ENCODE measurements around the gene TAF9.
A peak's percentile ranks its signal among the peaks of the same experiment; 100 is the strongest.
"Not testable (repeated sequence)": the region's sequence is repeated elsewhere in the genome, so short reads cannot be mapped to it uniquely, and the experiment has no call there.

The TAF9 gene

DNA sequence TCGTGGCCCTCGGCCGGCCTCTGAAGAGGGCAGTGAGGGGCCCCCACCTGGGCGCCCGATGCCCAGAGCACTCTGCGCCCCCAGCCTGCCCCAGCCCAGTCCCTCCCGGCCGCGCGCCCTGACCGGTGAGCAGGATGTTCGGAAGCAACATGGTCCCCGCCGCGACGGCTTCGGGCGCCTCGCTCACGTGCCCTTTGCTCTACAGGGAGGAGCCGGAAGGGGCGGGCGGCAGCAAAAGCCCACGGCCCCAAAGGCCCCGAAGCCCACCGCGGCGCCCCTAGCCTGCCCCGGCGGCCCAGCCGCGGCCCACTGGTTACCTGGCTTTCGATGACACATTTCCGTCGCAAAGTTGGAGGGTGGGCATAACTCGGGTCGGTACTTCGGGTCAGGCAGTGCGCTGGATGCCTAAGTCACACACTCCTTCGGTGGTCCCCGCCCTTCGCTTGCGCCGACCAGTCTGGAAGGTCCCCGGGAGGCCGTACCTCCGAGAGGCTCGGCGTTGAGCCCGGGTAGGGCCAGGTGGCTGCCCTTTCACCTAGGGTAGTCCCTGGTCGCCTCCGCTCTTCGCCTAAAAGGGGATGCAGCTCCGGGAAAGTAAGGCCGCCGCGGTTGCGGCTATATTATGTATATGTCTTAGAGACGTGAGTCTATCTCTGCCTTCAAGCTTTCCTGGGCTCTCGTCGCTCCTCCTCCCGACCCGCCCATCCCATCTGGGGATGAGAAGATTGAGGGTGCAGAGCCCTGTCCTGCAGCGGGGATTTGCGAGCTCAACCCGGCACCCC is at the start of gene TAF9, which contains the start of the genes AK6 and RAD17:
TSS of gene TAF9 (minus strand) at position 181 of the 782 bp plus-strand sequence. CDS start 3,783 bp downstream, outside the sequence.
TSS of gene AK6 (minus strand) at position 181 of the 782 bp plus-strand sequence. CDS start at position 151, 30 bp downstream.
TSS of gene RAD17 (plus strand) at position 479 of the 782 bp plus-strand sequence. CDS start 2,391 bp downstream, outside the sequence.
- peak; percentile 87 for DNase-seq

DNA sequence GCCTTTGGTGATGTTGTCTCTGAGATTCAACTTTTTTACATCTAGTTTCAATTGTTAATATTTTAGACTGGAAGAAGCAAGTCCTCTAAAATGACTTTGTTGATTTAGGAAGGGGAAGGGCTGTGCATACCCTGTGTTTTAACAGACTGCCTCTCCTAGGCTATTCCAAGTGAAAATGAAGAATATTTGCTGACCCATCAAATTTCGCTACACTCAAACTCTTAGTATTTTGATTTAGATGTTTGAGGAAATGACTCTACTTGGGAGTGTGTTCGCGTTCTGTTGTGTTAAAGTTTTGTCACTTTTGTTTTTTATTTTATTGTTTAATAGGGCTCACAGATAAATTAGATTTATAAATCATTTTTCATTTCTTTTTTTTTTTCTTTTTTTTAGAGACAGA is 49.2 kb upstream of the TAF9 start:
- no peak for DNase-seq

DNA sequence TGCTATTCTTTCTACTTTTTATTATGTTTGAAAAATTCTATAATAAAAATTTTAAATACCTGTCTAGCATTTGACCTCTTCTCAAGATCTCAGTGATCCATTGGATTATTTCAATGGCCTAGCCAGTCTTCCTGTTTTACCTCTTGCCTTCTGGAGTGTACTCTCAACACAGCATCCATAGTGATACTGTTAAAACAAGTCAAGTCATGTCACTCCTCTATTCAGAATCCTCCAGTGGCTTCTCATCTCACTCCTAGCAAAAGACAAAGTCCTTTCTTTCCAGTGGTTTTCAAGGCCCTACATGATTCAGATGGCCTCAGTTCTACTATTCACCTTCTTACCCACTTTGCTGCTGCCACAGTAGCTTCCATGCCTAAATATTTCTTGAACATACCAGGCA is 47.4 kb upstream of the TAF9 start:
- no peak for DNase-seq

- no peak for DNase-seq
These were observed 46.9 kb upstream of the TAF9 start for GRCh38 chr5:69416180-69416579.

DNA sequence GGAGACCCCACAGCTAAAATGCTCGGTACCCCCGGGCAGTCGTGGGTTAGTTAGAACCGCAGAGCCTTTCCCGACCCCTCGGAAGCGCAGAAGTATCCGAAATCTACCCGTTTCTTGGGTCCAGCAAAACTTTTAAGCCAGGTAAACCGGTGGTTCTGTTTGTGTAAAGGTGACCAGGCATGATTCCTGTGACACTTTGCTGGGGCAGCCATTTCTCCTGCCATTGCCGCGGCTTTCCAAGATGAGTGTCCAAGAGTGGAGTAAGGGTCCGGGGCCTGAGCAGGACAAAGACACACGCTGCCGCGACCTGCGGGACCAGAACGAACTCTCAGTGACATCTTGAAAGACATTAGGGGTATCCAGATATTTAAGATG is 46.3 kb upstream of the TAF9 start:
- no peak for DNase-seq

DNA sequence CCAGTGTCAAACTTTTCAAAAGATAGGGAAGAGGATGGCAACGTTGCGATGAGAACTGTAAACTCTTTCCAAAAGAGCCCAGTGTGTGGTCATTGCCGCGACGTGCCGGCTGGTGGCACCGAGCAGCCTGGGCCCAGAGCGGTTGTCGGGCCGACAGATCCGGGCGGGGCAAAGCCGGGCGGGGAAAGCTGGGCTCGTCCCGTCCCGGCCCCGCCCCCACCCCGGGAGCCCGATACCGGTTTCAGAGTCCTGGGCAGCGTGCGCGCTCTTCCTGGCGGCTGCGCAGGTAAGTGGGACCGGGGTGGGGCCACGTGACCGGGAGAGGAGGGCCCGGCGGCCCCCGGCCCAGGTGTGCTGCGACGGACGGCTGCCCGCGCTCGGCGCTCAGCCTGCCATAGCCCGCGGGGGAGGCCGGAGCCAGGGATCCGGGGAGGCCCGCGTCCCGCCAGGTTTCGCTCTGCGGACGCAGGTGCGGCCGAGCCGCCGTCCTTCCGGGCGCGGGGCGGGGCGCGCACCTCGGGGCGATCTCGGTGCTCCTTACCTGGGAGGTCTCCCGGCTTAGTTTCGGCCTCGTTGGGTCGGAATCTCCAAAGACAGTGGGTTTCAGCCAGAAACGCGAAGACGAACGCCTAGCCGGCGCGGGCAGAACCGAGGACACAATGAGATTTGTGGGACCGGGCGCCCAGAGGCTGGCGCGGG is 45.7 kb upstream of the TAF9 start, which contains the start of gene MARVELD2:
TSS of gene MARVELD2 (plus strand) at position 232 of the 699 bp plus-strand sequence. CDS start 4,270 bp downstream, outside the sequence.
- DNase-seq, result peak; percentile 68

GRCh38 chr5:69404659-69405330 is 35.5 kb upstream of the TAF9 start:
- no peak for DNase-seq

GRCh38 chr5:69378376-69378775 is 9.1 kb upstream of the TAF9 start:
- no peak for DNase-seq

DNA sequence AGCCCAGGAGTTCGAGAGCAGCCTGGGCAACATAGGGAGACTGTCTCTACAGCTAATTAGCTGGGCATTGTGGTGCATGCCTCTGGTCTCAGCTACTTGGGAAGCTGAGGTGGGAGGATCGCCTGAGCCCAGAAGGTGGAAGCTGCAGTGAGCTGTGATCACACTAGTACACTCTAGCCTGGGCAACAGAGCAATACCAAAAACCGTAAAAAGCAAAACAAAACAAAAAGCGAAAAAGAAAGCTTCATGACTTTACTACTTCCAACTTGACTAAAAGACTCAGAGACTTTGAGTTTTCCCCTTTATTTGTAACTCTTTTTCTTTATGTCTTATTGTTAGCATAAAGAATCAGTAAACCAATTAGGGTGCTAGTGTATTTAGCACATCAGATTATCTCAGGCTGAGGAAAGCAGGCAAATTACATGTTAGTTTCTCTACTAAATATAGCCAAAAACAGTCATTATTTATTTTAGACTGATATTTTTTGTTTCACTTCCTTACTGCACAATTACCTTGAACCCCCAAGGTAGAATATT is 5.7 kb upstream of the TAF9 start:
- no peak for DNase-seq

DNA sequence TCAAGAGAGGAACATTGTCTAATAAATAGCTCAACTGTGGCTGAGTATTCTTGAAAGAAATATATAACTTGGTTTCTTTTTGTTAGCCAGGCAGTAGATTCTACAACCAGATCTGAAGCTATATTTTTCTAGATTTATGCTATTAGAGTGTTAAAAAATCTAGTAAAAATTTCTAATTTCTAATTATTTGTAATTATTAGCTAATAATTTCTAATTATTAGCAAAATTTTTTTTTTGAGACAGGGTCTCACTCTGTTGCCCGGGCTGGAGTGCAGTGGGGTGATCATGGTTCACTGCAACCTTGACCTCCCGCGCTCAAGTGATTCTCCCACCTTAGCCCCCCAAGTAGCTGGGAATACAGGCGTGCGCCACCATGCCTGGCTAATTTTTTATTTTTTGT is 3.1 kb upstream of the TAF9 start:
- DNase-seq, result no peak

- DNase-seq, result not testable (repeated sequence)
These were observed 1.0 kb upstream of the TAF9 start for GRCh38 chr5:69370335-69370734.

DNA sequence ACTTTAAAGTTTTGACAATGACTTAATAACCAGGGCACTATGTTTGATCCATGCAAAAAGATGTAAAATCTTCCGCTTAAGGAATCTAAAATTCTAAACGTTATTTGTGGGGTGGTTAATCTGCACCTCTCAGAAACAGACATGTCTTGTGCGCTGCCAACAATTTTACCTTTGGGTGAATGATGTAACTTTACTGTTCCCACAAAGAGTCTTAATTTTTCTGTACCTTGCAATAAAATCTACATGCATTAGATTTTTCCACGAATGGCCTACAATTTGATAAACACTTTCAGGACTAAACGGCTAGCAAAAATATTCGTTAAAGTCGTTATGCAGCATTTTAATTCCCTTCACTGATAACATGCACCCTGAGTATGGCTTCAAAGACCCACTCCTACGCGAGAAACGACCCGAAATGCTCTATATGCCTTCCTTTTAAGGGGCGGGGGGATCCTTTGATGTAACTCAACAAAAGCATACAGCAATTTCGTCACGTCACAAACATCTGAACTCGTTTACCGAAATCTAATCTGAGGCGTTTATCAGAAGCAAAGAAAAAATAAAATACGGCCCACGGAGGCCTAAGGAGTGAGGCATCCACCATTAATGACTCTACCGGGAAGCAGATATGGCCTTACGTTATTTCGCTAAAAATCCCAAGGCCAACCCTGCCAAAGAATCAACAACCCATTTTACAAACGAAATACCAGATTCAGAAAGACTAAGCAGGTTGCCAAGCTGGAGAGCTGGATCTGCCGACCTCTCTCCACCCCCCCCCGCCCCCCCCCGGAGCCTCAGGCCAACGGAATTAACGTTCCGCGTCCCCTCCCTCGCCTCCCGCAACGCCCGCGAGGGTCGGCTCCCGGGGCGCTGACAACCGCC is 621 bp downstream of the TAF9 start:
- DNase-seq, result no peak

DNA sequence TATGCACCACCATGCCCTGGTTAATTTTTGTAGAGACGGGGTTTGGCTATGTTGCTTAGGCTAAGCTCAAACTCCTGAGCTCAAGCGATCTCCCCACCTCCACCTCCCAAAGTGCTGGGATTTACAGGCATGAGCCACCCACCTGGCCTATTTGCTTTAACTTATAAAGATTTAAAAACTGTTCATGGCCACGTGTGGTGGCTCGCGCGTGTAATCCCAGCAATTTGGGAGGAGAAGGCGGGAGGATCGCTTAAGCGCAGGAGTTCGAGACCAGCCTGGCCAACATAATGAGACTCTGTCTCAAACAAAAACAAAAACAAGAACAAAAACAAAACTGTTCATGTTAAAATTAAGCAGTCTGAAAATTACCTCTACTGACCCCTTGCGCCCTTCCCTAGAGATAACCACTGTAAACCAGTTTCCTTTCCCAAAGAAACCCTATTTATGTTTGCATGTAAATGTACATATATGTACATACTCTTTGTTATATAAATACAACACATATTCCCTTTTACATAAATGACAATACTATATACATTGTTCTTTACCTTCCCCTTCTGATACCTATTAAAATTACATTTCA is 1.5 kb downstream of the TAF9 start:
- no peak for DNase-seq

DNA sequence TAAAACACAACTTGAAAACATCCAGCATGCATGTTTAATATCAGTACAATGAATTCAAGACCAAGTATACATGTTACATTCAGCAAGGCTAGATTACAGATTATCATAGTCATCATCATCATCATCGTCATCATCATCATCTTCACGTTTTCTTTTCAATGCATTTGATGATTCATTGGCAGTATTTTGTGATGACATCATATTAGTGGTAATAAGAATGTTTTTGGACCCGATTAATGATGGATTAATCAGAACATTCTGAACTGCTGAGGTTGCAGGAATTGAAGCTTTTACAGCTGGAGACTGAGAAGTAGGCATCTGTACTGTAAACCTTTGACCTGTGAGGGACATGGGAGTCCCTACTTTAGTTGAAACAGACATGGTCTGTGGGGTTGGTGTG is 4.5 kb downstream of the TAF9 start:
- no peak for DNase-seq

GRCh38 chr5:69364414-69364813 is 4.9 kb downstream of the TAF9 start:
- no peak for DNase-seq

GRCh38 chr5:69360442-69360841 is 8.9 kb downstream of the TAF9 start:
- no peak for DNase-seq

GRCh38 chr5:69359699-69360098 is 9.6 kb downstream of the TAF9 start:
- no peak for DNase-seq

DNA sequence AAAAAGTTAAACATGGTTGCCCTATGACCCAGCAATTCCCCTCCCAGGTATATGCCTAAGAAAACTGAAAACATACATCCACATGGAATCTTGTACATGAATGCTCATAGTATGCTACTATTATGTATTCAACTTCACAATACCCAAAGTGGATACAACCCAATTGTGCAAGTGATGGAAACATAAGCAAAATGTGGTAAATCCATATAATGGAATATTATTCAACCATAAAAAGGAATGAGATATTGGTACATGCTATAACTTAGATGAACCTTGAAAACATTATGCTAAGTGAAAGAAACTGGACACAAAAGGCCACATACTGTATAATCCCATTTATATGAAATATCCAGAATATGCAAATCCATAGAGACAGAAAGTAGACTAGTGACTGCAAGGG is 18.7 kb downstream of the TAF9 start:
- DNase-seq, result no peak

- no peak for DNase-seq
These were observed 26.2 kb downstream of the TAF9 start for GRCh38 chr5:69343083-69343482.

DNA sequence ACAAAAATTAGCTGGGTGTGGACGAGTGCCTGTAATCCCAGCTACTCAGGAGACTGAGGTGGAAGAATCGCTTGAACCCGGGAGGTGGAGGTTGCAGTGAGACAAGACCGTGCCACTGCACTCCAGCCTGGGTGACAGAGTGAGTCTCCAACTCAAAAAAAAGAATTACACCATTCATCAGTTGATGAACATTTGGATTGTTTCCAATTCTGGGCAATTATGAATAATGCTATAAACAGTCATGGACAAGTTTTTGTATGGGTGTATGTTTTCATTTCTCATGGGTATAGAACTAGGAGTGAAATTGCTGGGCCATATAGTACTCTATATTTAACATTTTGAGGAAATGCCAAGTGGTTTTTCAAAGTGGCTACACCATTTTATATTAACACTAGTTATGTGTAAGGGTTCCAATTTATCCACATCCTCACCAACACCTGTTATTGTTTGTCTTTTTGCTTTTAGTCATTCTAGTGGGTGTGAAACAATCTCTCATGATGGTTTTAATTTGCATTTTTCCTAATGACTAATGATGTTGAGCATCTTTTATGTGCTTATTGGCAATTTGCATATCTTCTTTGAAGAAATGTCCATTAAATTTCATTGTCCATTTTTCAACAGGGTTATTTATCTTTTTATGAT is 27.7 kb downstream of the TAF9 start:
- DNase-seq, result no peak

DNA sequence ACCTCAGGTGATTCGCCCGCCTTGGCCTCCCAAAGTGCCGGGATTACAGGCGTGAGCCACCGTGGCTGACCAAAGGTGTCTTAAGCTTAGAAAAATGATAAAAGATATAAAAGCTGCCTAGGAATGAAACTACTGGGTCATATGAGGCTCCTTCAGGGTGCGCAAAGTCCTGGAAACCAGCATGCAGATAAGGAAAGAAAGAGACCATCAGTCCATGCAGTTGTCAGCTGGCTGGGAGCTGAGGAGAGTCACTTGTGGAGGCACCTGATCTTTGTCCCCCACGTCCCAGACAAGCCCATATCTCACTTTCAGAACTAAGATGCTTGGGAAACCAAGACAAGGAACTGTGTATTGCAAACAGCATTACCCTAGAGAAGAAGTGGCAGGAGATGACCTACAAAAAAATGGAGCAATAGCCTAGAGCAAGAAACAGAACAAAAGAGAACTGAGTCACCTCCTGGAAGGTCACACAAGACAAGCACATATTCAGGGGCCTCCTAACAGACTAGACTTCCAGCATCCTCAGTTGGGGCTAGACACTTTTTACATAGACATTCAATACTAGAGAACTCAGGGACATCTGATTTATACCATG is 33.9 kb downstream of the TAF9 start:
- no peak for DNase-seq
